ENCODE results near the gene ABCB4. TPM values are rescaled to one million over a fixed set of nuclear protein-coding genes. Genes with fewer than 3 reads are reported as not detected.

The ABCB4 gene
- total RNA-seq, 1 donor, result under 0.01 TPM

DNA sequence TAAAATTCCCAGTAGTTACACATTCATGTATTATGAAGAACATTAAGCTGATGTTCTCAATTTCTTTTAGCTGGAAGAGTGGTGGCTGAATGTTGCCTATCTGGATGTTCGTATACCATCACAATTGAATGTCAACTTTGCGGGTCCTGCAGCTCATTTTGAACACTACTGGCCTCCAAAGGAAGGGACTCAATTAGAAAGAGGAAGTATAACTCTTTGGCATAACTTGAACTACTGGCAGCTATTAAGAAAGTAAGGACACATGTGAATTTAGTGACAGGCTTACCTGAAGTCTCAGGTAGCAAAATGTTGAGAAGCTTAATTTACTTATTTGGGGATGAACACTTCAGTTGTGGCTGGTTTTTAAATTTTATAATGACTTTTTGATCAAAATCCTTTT lies 114.2 kb downstream of the ABCB4 start:
- DNase-seq (ENCODE audit: low read depth), result no peak
- TF ChIP-seq, protein P1, sequence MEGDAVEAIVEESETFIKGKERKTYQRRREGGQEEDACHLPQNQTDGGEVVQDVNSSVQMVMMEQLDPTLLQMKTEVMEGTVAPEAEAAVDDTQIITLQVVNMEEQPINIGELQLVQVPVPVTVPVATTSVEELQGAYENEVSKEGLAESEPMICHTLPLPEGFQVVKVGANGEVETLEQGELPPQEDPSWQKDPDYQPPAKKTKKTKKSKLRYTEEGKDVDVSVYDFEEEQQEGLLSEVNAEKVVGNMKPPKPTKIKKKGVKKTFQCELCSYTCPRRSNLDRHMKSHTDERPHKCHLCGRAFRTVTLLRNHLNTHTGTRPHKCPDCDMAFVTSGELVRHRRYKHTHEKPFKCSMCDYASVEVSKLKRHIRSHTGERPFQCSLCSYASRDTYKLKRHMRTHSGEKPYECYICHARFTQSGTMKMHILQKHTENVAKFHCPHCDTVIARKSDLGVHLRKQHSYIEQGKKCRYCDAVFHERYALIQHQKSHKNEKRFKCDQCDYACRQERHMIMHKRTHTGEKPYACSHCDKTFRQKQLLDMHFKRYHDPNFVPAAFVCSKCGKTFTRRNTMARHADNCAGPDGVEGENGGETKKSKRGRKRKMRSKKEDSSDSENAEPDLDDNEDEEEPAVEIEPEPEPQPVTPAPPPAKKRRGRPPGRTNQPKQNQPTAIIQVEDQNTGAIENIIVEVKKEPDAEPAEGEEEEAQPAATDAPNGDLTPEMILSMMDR (IDR thresholded peaks at IDR 0.05; ENCODE audit: insufficient read depth, low read depth, low read length), result no peak
- no peak overlapping the region for H3K4me3 ChIP-seq (ENCODE audit: low read depth, low read length)

DNA sequence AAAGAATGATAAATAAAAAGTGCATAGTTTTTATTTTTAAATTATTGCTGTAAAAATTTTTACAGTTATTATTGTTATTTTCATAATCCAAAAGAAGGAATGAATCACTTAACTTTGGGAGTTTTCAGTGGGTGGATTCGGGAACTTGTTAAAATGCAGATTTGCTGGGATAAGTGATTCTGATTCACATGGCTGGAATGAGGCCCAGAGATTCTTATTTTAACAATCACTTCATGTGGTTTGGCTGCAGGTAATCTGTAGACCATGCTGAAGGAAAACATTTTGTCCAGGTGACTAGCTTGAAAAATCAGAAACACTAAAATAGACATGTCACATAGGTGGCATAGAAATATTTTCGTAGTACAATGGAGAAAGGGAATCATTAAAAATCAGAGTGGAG lies 116.1 kb downstream of the ABCB4 start:
- no peak for DNase-seq (ENCODE audit: low read depth)
- H3K4me3 ChIP-seq (ENCODE audit: low read depth, low read length), result no peak overlapping the region
- TF ChIP-seq, protein P1 (IDR thresholded peaks at IDR 0.05; ENCODE audit: insufficient read depth, low read depth, low read length), result no peak

DNA sequence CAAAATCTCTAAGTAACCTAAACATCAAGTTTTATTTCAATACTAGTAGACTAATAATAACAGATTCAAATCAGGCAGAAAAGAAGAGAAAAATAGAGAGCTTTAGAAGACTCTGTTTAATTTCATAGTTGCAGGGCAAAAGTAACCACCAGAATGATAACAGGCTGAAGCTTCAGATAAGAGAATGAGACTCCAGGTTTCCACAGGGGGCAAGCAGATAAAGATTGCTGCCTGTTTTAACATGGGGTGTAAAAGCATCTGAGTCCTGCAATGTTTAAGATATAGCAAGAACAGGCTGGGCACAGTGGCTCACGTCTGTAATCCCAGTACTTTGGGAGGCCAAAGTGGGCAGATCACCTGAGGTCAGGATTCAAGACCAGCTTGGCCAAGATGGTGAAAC lies 119.0 kb downstream of the ABCB4 start:
- TF ChIP-seq, protein P1 (IDR thresholded peaks at IDR 0.05; ENCODE audit: insufficient read depth, low read depth, low read length), result no peak
- no peak overlapping the region for H3K4me3 ChIP-seq (ENCODE audit: low read depth, low read length)
- DNase-seq (ENCODE audit: low read depth), result no peak

DNA sequence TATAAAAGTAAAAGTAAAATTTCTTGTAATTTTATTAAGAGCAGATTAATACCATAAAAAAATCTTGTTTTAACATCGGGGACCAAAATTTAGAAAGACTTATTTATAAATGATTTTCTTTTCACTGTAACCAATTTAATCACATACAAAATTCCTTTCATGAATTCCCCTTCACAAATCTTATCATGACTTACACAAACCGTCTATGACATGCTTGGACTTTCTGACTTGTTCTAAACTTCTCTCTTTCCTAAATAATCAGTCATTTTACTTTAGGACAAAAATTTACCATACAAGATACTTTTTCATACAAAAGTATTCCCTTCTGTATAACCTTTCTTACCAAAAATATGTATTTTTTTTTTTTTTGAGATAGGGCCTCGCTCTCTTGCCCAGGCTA lies 120.7 kb downstream of the ABCB4 start:
- DNase-seq (ENCODE audit: low read depth), result no peak
- TF ChIP-seq, protein P1 (IDR thresholded peaks at IDR 0.05; ENCODE audit: insufficient read depth, low read depth, low read length), result no peak
- H3K4me3 ChIP-seq (ENCODE audit: low read depth, low read length), result no peak overlapping the region

Other genes starting within 250 kb of the ABCB4 start
- 20.9 and 34.1 TPM in 2 replicates for gene CROT, start 130.0 kb downstream of the ABCB4 start, total RNA-seq
- gene ABCB1, start 125.2 kb upstream of the ABCB4 start, total RNA-seq, result 0.86 and 0.97 TPM in 2 replicates
- gene RUNDC3B, start 152.7 kb upstream of the ABCB4 start, total RNA-seq, result 0.32 and 0.43 TPM in 2 replicates

Measured in fibroblast of villous mesenchyme (primary cell).